Duodenal mucosa (tissue), 2 donors: Measurements from ENCODE around the gene CAPN14.

Source experiments
- H3K27ac ChIP-seq: one replicate; pipeline ENCODE4 v1.7.0; 2013; ENCODE audit warnings: low read depth, low read length
- H3K27me3 ChIP-seq, 2 donors: one replicate each; pipeline ENCODE4 v1.7.0; 2013; ENCODE audit warnings: low read length in 2 of 2, control low read depth in 1 of 2; ENCODE audit not compliant: insufficient read depth in 2 of 2, control insufficient read depth in 1 of 2
- H3K36me3 ChIP-seq, 2 donors: one replicate each; pipeline ENCODE4 v1.7.0; 2013; ENCODE audit warnings: low read length in 2 of 2, control low read depth in 1 of 2; ENCODE audit not compliant: insufficient read depth in 2 of 2, control insufficient read depth in 1 of 2
- H3K4me1 ChIP-seq, 2 donors: one replicate each; pipeline ENCODE4 v1.7.0; 2013; ENCODE audit warnings: low read length in 2 of 2, control low read depth in 1 of 2; ENCODE audit not compliant: insufficient read depth in 2 of 2, control insufficient read depth in 1 of 2
- H3K4me3 ChIP-seq, 2 donors: one replicate each; pipeline ENCODE4 v1.7.0; 2013; ENCODE audit warnings: low read length in 2 of 2, low read depth in 1 of 2
- H3K9ac ChIP-seq, 2 donors: one replicate each; pipeline ENCODE4 v1.7.0; 2013; ENCODE audit warnings: low read length in 2 of 2, low read depth in 1 of 2
- H3K9me3 ChIP-seq, 2 donors: one replicate each; pipeline ENCODE4 v1.7.0; 2013; ENCODE audit warnings: low read length in 2 of 2, control low read depth in 1 of 2; ENCODE audit not compliant: control insufficient read depth in 1 of 2

The CAPN14 gene

GRCh38 chr2:31199206-31199605 is 18.1 kb downstream of the CAPN14 start:
- Histone ChIP-seq H3K36me3 (no peaks in the 10 kb centered on the region), H3K27ac (no peak overlapping the region)

GRCh38 chr2:31197669-31198068 is 19.6 kb downstream of the CAPN14 start:
- no peaks in the 10 kb centered on the region for H3K36me3 ChIP-seq
- H3K27ac ChIP-seq, result no peak overlapping the region
- H3K27me3 ChIP-seq, result no peaks in the 10 kb centered on the region
- no peaks in the 10 kb centered on the region for H3K4me1 ChIP-seq
- no peak overlapping the region for H3K4me3 ChIP-seq
- no peaks in the 10 kb centered on the region for H3K9me3 ChIP-seq
- no peak overlapping the region for H3K9ac ChIP-seq

More at GRCh38 chr2:31199206-31199605, 18.1 kb downstream of the CAPN14 start:
- H3K9me3 ChIP-seq, result no peaks in the 10 kb centered on the region
- no peak overlapping the region for H3K9ac ChIP-seq
- no peak overlapping the region for H3K4me3 ChIP-seq
- no peaks in the 10 kb centered on the region for H3K4me1 ChIP-seq
- H3K27me3 ChIP-seq, result no peaks in the 10 kb centered on the region

GRCh38 chr2:31197166-31197565 is 20.1 kb downstream of the CAPN14 start:
- no peaks in the 10 kb centered on the region for H3K27me3 ChIP-seq

GRCh38 chr2:31196622-31197021 is 20.7 kb downstream of the CAPN14 start:
- H3K27me3 ChIP-seq, result no peaks in the 10 kb centered on the region
- no peaks in the 10 kb centered on the region for H3K36me3 ChIP-seq
- no peaks in the 10 kb centered on the region for H3K9me3 ChIP-seq
- H3K9ac ChIP-seq, result no peak overlapping the region
- H3K27ac ChIP-seq, result no peak overlapping the region
- no peaks in the 10 kb centered on the region for H3K4me1 ChIP-seq
- H3K4me3 ChIP-seq, result no peak overlapping the region

More at GRCh38 chr2:31197166-31197565, 20.1 kb downstream of the CAPN14 start:
- Histone ChIP-seq H3K36me3 (no peaks in the 10 kb centered on the region), H3K4me3 (no peak overlapping the region), H3K9ac (no peak overlapping the region), H3K4me1 (no peaks in the 10 kb centered on the region), H3K9me3 (no peaks in the 10 kb centered on the region), H3K27ac (no peak overlapping the region)

GRCh38 chr2:31193806-31194205 is 23.5 kb downstream of the CAPN14 start:
- no peaks in the 10 kb centered on the region for H3K9me3 ChIP-seq
- no peak overlapping the region for H3K9ac ChIP-seq
- no peak overlapping the region for H3K4me3 ChIP-seq
- no peaks in the 10 kb centered on the region for H3K27me3 ChIP-seq
- no peak overlapping the region for H3K27ac ChIP-seq
- no peaks in the 10 kb centered on the region for H3K36me3 ChIP-seq
- H3K4me1 ChIP-seq, result no peaks in the 10 kb centered on the region

- Histone ChIP-seq H3K36me3 (no peaks in the 10 kb centered on the region), H3K9ac (no peak overlapping the region), H3K4me1 (no peaks in the 10 kb centered on the region), H3K27ac (no peak overlapping the region), H3K4me3 (no peak overlapping the region), H3K27me3 (no peaks in the 10 kb centered on the region), H3K9me3 (no peaks in the 10 kb centered on the region)
Observed at GRCh38 chr2:31192851-31193392, 24.4 kb downstream of the CAPN14 start.

- H3K27ac ChIP-seq, result no peak overlapping the region
- H3K27me3 ChIP-seq, result no peaks in the 10 kb centered on the region
- H3K4me3 ChIP-seq, result no peak overlapping the region
- H3K9me3 ChIP-seq, result no peaks in the 10 kb centered on the region
- H3K4me1 ChIP-seq, result no peaks in the 10 kb centered on the region
- no peak overlapping the region for H3K9ac ChIP-seq
- H3K36me3 ChIP-seq, result no peaks in the 10 kb centered on the region
Observed at GRCh38 chr2:31192396-31192795, 24.9 kb downstream of the CAPN14 start.

- Histone ChIP-seq H3K9ac (no peak overlapping the region), H3K27ac (no peak overlapping the region), H3K36me3 (no peaks in the 10 kb centered on the region), H3K4me1 (no peaks in the 10 kb centered on the region), H3K4me3 (no peak overlapping the region), H3K9me3 (no peaks in the 10 kb centered on the region), H3K27me3 (no peaks in the 10 kb centered on the region)
Observed at GRCh38 chr2:31191931-31192330, 25.4 kb downstream of the CAPN14 start.

GRCh38 chr2:31190188-31190587 is 27.1 kb downstream of the CAPN14 start:
- Histone ChIP-seq H3K27ac (no peak overlapping the region), H3K36me3 (no peaks in the 10 kb centered on the region), H3K9me3 (no peaks in the 10 kb centered on the region), H3K9ac (no peak overlapping the region), H3K27me3 (peaks cover 0 to 4% of the 10 kb centered on the region in 2 donors), H3K4me1 (no peaks in the 10 kb centered on the region), H3K4me3 (no peak overlapping the region)

- no peaks in the 10 kb centered on the region for H3K9me3 ChIP-seq
Observed at GRCh38 chr2:31189141-31189540, 28.2 kb downstream of the CAPN14 start.

GRCh38 chr2:31188131-31188530 is 29.2 kb downstream of the CAPN14 start:
- Histone ChIP-seq H3K36me3 (no peaks in the 10 kb centered on the region), H3K27ac (no peak overlapping the region), H3K4me3 (no peak overlapping the region), H3K4me1 (no peaks in the 10 kb centered on the region), H3K9ac (no peak overlapping the region), H3K27me3 (peaks cover 0 to 4% of the 10 kb centered on the region in 2 donors), H3K9me3 (no peaks in the 10 kb centered on the region)

More at GRCh38 chr2:31189141-31189540, 28.2 kb downstream of the CAPN14 start:
- Histone ChIP-seq H3K27ac (no peak overlapping the region), H3K27me3 (peaks cover 0 to 4% of the 10 kb centered on the region in 2 donors), H3K4me3 (no peak overlapping the region), H3K4me1 (no peaks in the 10 kb centered on the region), H3K36me3 (no peaks in the 10 kb centered on the region), H3K9ac (no peak overlapping the region)
